Esophagus squamous epithelium (tissue), 5 donors: ENCODE results near the gene HBZ. TPM values are rescaled to one million over a fixed set of nuclear protein-coding genes. Genes with fewer than 3 reads are reported as not detected.

Experiments
- DNase-seq: peaks from one replicate; lab custom pipeline; 2025; lab: John Stamatoyannopoulos, UW
- H3K27ac ChIP-seq, 4 donors: fragments of 200-600 bp; sonication (generic); one replicate each; pipeline ENCODE4 v1.5.1; 2016 to 2019; ENCODE audit warnings: mild to moderate bottlenecking in 1 of 4
- H3K27me3 ChIP-seq, 4 donors: fragments of 200-600 bp; sonication (generic); 1 replicate in 3 of 4; 2 replicates in 1 of 4; pipeline versions ENCODE4 v1.5.1 to v1.6.0; 2017 to 2021; ENCODE audit warnings: antibody characterized with exemption in 1 of 4
- H3K36me3 ChIP-seq, 3 donors: fragments of 200-600 bp; sonication (generic); one replicate each; pipeline ENCODE4 v1.5.1; 2016 to 2019
- H3K4me1 ChIP-seq, 3 donors: fragments of 200-600 bp; sonication (generic); one replicate each; pipeline ENCODE4 v1.5.1; 2017 to 2019
- H3K4me3 ChIP-seq, 4 donors: fragments of 200-600 bp; sonication (generic); 1 replicate in 3 of 4; 2 replicates in 1 of 4; pipeline ENCODE4 v1.5.1; 2016 to 2019; ENCODE audit warnings: mild to moderate bottlenecking in 2 of 4, moderate library complexity in 1 of 4
- H3K9me3 ChIP-seq, 3 donors: fragments of 200-600 bp; sonication (generic); one replicate each; pipeline ENCODE4 v1.5.1; 2016 to 2019
- POLR2A ChIP-seq, 4 donors: fragments of 450-650 bp; IDR thresholded peaks; one replicate each; pipeline ENCODE4 v1.6.1; 2017; ENCODE audit warnings: antibody characterized with exemption in 4 of 4, mild to moderate bottlenecking in 4 of 4, moderate library complexity in 3 of 4
- WGBS, 2 donors: methylation state at CpG; one replicate each; pipeline ENCODE4 v1.1.5; 2018; 5-methylcytosine and 5-hydroxymethylcytosine counted together
- intact Hi-C: fragments of 100-400 bp; cut with DNase I; formaldehyde crosslinking; loops from one replicate; pipeline ENCODE4 v1.15.0; 2022
- total RNA-seq, 4 donors: library from RNA; depleted of rRNA; stranded (reverse); fragments of >200 nt; gene quantifications; one replicate each; pipeline ENCODE4 v1.1.0, GENCODE V29; 2016
- TF ChIP-seq, protein P1 (sequence below), 6 experiments: fragments of 450-650 bp in 4 of 6; fragments of 200-600 bp in 2 of 6; sonication (generic) in 2 of 6; IDR thresholded peaks; one replicate each; pipeline ENCODE4 v1.5.1; 2016 to 2019; ENCODE audit warnings: antibody characterized with exemption in 6 of 6, mild to moderate bottlenecking in 4 of 6, moderate library complexity in 4 of 6
- donor health status: DM: yes; HTN: yes; CAD: no.

HBZ gene
- total RNA-seq, 4 donors from 2014 or later, result not detected

DNA sequence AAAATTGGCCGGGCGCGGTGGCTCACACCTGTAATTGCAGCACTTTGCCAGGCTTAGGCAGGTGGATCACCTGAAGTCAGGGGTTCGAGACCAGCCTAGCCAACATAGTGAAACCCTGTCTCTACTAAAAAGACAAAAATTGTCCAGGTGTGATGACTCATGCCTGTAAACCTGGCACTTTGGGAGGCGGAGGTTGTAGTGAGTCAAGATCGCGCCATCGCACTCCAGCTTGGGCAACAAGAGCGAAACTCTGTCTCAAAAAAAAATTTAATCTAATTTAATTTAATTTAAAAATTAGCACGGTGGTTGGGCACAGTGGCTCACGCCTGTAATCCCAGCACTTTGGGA is 26.2 kb downstream of the HBZ start:
- 53 to 69% methylated on average over 11 of the region's 11 CpGs for WGBS, 2 donors
- DNase-seq, result no peak
- H3K36me3 ChIP-seq, result no peaks in the 10 kb centered on the region
- peaks cover 5 to 71% (median 38%) of the 10 kb centered on the region in 4 donors for H3K27me3 ChIP-seq
- H3K9me3 ChIP-seq, result no peaks in the 10 kb centered on the region
- intact Hi-C loops, result no loop called here
- H3K27ac ChIP-seq, result no peak overlapping the region
- H3K4me3 ChIP-seq, result no peak overlapping the region
- TF ChIP-seq POLR2A (IDR thresholded peaks at IDR 0.05), result no peak
- TF ChIP-seq, protein P1, sequence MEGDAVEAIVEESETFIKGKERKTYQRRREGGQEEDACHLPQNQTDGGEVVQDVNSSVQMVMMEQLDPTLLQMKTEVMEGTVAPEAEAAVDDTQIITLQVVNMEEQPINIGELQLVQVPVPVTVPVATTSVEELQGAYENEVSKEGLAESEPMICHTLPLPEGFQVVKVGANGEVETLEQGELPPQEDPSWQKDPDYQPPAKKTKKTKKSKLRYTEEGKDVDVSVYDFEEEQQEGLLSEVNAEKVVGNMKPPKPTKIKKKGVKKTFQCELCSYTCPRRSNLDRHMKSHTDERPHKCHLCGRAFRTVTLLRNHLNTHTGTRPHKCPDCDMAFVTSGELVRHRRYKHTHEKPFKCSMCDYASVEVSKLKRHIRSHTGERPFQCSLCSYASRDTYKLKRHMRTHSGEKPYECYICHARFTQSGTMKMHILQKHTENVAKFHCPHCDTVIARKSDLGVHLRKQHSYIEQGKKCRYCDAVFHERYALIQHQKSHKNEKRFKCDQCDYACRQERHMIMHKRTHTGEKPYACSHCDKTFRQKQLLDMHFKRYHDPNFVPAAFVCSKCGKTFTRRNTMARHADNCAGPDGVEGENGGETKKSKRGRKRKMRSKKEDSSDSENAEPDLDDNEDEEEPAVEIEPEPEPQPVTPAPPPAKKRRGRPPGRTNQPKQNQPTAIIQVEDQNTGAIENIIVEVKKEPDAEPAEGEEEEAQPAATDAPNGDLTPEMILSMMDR (IDR thresholded peaks at IDR 0.05), result no peak
- H3K4me1 ChIP-seq, result peaks cover 13 to 34% (median 16%) of the 10 kb centered on the region in 3 donors

DNA sequence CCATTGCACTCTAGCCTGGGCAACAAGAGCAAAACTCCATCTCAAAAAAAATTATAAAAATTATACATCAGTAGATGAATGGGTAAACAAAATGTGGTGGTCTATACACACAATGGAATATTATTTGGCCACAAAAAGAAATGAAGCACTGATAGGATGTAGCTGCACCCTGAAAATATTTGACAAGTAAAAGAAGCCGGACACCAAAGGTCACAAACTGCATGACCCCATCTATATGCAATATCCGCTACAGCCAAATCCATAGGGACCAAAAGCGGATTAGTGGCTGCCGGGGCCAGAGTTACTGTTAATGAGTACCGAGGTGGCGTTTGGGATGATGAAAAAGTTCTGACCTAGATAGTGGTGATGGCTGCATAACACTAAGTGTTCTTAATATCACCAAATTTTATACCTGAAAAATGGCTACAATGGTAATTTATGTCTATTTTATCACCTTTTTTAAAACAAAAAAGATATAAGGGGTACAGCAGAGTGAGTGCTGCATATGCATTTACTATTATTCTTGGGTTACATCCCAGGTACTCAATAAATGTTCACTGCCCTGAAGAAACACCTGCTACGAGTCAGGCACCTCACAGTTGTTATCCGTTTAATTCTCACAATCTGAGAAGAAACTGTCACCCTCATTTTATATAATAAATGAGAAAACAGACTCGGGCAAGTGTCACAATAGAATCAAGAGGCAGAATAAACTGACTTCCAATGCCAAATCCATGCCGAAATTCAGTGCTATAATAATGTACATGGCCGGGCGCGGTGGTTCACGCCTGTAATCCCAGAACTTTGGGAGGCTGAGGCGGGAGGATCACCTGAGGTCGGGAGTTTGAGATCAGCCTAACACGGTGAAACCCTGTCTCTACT is 27.0 kb downstream of the HBZ start:
- H3K27ac ChIP-seq, result no peak overlapping the region
- H3K27me3 ChIP-seq, result peaks cover 5 to 66% (median 37%) of the 10 kb centered on the region in 4 donors
- intact Hi-C loops, result no loop called here
- peaks cover 13 to 34% (median 16%) of the 10 kb centered on the region in 3 donors for H3K4me1 ChIP-seq
- H3K4me3 ChIP-seq, result no peak overlapping the region
- no peak for DNase-seq
- no peaks in the 10 kb centered on the region for H3K9me3 ChIP-seq
- H3K36me3 ChIP-seq, result no peaks in the 10 kb centered on the region
- no peak for TF ChIP-seq POLR2A (IDR thresholded peaks at IDR 0.05)
- TF ChIP-seq, protein P1 (IDR thresholded peaks at IDR 0.05), result no peak
- WGBS, 2 donors, result 73 to 74% methylated on average over 17 of the region's 17 CpGs

DNA sequence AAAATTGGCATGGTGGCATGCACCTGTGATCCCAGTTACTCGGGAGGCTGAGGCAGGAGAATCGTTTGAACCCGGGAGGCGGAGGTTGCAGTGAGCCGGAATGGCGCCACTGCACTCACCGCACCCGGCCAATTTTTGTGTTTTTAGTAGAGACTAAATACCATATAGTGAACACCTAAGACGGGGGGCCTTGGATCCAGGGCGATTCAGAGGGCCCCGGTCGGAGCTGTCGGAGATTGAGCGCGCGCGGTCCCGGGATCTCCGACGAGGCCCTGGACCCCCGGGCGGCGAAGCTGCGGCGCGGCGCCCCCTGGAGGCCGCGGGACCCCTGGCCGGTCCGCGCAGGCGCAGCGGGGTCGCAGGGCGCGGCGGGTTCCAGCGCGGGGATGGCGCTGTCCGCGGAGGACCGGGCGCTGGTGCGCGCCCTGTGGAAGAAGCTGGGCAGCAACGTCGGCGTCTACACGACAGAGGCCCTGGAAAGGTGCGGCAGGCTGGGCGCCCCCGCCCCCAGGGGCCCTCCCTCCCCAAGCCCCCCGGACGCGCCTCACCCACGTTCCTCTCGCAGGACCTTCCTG is 27.7 kb downstream of the HBZ start, which contains the start of gene HBQ1:
TSS of gene HBQ1 (plus strand) at position 359 of the 575 bp plus-strand sequence. CDS start at position 387, 28 bp downstream.
- DNase-seq, result no peak
- no peak for TF ChIP-seq POLR2A (IDR thresholded peaks at IDR 0.05)
- TF ChIP-seq, protein P1 (IDR thresholded peaks at IDR 0.05), result peak in 2 of 6 experiments; percentile 15 to 24
- 26 to 52% methylated on average over 9 to 18 of the region's 59 CpGs for WGBS, 2 donors
- Histone ChIP-seq H3K9me3 (no peaks in the 10 kb centered on the region), H3K27me3 (peaks cover 5 to 59% (median 34%) of the 10 kb centered on the region in 4 donors), H3K4me3 (peak within 1 kb of the TSS; percentile 4 to 61 (median 24)), H3K4me1 (peaks cover 13 to 34% (median 16%) of the 10 kb centered on the region in 3 donors), H3K36me3 (no peaks in the 10 kb centered on the region), H3K27ac (no peak within 1 kb of the TSS)
- intact Hi-C loops, result no loop called here

DNA sequence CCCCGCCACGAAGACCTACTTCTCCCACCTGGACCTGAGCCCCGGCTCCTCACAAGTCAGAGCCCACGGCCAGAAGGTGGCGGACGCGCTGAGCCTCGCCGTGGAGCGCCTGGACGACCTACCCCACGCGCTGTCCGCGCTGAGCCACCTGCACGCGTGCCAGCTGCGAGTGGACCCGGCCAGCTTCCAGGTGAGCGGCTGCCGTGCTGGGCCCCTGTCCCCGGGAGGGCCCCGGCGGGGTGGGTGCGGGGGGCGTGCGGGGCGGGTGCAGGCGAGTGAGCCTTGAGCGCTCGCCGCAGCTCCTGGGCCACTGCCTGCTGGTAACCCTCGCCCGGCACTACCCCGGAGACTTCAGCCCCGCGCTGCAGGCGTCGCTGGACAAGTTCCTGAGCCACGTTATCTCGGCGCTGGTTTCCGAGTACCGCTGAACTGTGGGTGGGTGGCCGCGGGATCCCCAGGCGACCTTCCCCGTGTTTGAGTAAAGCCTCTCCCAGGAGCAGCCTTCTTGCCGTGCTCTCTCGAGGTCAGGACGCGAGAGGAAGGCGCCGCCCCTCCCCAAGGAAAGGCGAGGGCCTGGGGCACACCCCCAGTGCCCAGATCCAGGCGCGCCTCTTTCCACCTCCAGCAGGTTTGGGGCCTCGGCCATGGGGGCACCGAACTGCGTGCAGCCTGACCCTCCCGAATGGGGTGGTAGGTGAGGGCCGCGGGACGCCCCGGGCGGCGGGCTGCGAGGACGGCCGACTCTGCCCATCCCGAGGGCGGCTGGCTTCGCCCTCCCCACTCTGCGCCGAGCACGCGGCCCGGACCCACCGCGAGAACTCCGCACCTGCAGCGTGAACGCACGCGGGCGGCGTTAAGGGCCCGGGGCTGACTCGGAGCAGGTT is 28.5 kb downstream of the HBZ start:
- no CpG with 5 or more reads among the region's 89 CpGs for WGBS, 2 donors
- intact Hi-C loops, result no loop called here
- no peak for TF ChIP-seq POLR2A (IDR thresholded peaks at IDR 0.05)
- TF ChIP-seq, protein P1 (IDR thresholded peaks at IDR 0.05), result no peak
- Histone ChIP-seq H3K27me3 (peaks cover 5 to 51% (median 31%) of the 10 kb centered on the region in 4 donors), H3K4me3 (peak overlapping the region; percentile 4 to 61 (median 24)), H3K27ac (no peak overlapping the region), H3K4me1 (peaks cover 13 to 33% (median 16%) of the 10 kb centered on the region in 3 donors), H3K36me3 (no peaks in the 10 kb centered on the region), H3K9me3 (no peaks in the 10 kb centered on the region)
- DNase-seq, result no peak
